ENCODE results near the gene ADARB2.

GRCh38 chr10:1354809-1355710 lies 382.3 kb downstream of the ADARB2 start:
- no peak for TF ChIP-seq CTCF (IDR thresholded peaks at IDR 0.05)
- TF ChIP-seq ZFX (IDR thresholded peaks at IDR 0.05; ENCODE audit: borderline replicate concordance), result no peak
